Muscle layer of duodenum (tissue), 2 donors: ENCODE data around the gene CT45A9.
"Not testable (repeated sequence)": the region's sequence is repeated elsewhere in the genome, so short reads cannot be mapped to it uniquely, and the experiment has no call there.

Source experiments
- H3K27ac ChIP-seq: one replicate; pipeline ENCODE4 v1.7.0; 2013; ENCODE audit warnings: mild to moderate bottlenecking, low read length
- H3K27me3 ChIP-seq: one replicate; pipeline ENCODE4 v1.7.0; 2013; ENCODE audit warnings: low read depth, mild to moderate bottlenecking, control low read depth, low read length
- H3K36me3 ChIP-seq, 2 donors: one replicate each; pipeline ENCODE4 v1.7.0; 2013; ENCODE audit warnings: low read length in 2 of 2, control low read depth in 1 of 2, mild to moderate bottlenecking in 1 of 2; ENCODE audit not compliant: insufficient read depth in 2 of 2, control insufficient read depth in 1 of 2
- H3K4me1 ChIP-seq, 2 donors: one replicate each; pipeline ENCODE4 v1.7.0; 2013; ENCODE audit warnings: low read length in 2 of 2, mild to moderate bottlenecking in 2 of 2, control low read depth in 1 of 2, moderate library complexity in 1 of 2; ENCODE audit not compliant: insufficient read depth in 2 of 2, control insufficient read depth in 1 of 2
- H3K4me3 ChIP-seq, 2 donors: one replicate each; pipeline ENCODE4 v1.7.0; 2013; ENCODE audit warnings: low read length in 2 of 2, low read depth in 1 of 2, mild to moderate bottlenecking in 1 of 2
- H3K9me3 ChIP-seq, 2 donors: one replicate each; pipeline ENCODE4 v1.7.0; 2013; ENCODE audit warnings: low read length in 2 of 2, control low read depth in 1 of 2, mild to moderate bottlenecking in 1 of 2; ENCODE audit not compliant: control insufficient read depth in 1 of 2
- donor health status: healthy.

The CT45A9 gene, protein sequence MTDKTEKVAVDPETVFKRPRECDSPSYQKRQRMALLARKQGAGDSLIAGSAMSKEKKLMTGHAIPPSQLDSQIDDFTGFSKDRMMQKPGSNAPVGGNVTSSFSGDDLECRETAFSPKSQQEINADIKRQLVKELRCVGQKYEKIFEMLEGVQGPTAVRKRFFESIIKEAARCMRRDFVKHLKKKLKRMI

DNA sequence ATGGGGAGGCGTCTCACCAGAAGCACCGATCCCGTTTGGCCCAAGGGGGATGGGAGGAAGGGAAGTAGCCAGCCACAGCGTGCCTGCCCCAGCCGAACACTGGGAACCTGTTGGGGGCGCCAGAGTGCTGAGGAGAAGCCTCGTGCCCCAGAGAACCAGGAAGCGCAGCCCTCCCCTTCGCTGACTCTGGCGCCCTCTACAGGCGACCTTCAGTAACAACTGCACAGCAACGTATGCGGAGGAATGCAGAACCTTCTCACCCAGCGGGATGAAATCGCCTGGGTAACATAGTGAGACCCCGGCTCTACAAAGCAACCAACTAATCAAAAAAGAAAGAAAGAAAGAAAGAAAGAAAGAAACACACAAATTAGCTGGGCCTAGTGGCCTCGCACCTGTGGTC is at the start of gene CT45A9:
TSS of gene CT45A9 (minus strand) at position 101 of the 400 bp plus-strand sequence. CDS start 3,751 bp downstream, outside the sequence.
- H3K4me3 ChIP-seq, H3K27me3 ChIP-seq, H3K36me3 ChIP-seq, H3K4me1 ChIP-seq, H3K9me3 ChIP-seq, H3K27ac ChIP-seq: not testable (repeated sequence)

DNA sequence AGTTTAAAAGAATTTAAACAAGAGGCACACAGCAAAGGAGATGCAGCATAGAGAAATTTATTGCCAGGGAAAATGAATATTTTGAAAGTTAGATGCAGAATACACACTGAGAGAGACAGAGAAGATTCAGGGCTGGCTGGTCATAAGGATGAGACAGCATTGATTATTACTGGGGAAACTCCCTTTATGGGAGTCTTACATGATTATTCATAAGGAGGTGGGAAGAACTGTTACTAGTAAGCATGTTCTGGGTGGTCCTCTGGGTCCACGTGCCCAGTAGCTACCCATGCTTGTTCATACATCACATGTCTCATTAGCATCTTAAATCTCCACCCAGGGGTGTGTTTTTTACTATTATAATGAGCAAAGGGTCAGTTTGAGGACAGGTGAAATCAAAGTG is 48.9 kb upstream of the CT45A9 start:
- H3K9me3 ChIP-seq, H3K27me3 ChIP-seq, H3K4me1 ChIP-seq, H3K27ac ChIP-seq, H3K36me3 ChIP-seq, H3K4me3 ChIP-seq: not testable (repeated sequence)

- Histone ChIP-seq H3K36me3 (no peaks in the 10 kb centered on the region), H3K27ac (no peak overlapping the region), H3K4me1 (no peaks in the 10 kb centered on the region), H3K9me3 (no peaks in the 10 kb centered on the region), H3K4me3 (no peak overlapping the region), H3K27me3 (no peaks in the 10 kb centered on the region)
These were observed 42.8 kb upstream of the CT45A9 start for GRCh38 chrX:135914404-135914803.

DNA sequence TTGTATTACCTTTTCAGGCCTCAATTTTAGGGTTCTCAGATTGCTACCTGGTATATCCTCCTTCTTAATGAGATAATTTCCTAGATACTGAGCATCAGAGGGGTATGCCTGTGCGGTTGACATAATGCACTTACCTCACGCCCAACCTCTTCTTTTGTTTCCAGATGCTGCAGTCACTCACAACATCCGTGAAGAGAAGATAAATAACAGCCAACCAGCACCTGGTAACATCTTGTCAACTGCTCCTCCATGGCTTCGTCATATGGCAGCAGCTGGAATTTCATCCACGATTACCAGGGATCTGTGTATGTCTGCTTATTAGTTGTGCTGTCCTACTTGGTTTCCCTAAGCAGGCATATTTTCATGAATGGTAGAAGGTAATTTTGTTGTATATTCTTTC is 38.6 kb upstream of the CT45A9 start:
- Histone ChIP-seq H3K9me3 (no peaks in the 10 kb centered on the region), H3K4me3 (no peak overlapping the region), H3K27ac (no peak overlapping the region), H3K36me3 (no peaks in the 10 kb centered on the region), H3K4me1 (no peaks in the 10 kb centered on the region), H3K27me3 (no peaks in the 10 kb centered on the region)

DNA sequence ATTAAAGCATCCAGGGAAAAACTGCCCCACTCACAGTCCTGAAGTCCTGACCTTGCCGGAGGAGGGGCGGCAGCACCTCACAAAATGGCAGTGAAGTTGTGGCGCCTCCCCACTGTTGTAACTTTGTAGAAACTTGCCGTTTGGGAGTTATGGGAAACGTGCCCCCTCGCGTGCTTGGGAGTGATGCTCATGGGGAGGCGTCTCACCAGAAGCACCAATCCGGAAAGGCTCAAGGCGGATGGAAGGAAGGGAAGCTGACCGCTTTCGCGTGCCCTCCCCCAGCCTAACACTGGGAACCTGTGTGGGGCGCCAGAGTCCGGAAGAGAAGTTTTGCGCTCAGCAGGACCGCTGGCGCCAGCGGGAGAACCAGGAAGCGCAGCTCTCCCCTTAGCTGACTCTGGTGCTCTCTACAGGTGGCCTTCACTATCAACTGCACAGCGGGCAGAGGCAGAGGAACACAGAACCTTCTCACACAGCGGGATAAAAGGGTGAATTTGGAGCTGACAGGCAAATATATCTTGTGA is 21.7 kb upstream of the CT45A9 start, which contains the start of the genes CT45A10 and SAGE1:
TSS of gene CT45A10 (minus strand) at position 151 of the 524 bp plus-strand sequence. CDS start 8,100 bp downstream, outside the sequence.
TSS of gene SAGE1 (plus strand) at position 423 of the 524 bp plus-strand sequence. CDS start 2,527 bp downstream, outside the sequence.
- Histone ChIP-seq H3K36me3 (no peaks in the 10 kb centered on the region), H3K9me3 (no peaks in the 10 kb centered on the region), H3K4me3 (no peak within 1 kb of the TSS), H3K4me1 (no peaks in the 10 kb centered on the region), H3K27me3 (no peaks in the 10 kb centered on the region), H3K27ac (no peak within 1 kb of the TSS)

DNA sequence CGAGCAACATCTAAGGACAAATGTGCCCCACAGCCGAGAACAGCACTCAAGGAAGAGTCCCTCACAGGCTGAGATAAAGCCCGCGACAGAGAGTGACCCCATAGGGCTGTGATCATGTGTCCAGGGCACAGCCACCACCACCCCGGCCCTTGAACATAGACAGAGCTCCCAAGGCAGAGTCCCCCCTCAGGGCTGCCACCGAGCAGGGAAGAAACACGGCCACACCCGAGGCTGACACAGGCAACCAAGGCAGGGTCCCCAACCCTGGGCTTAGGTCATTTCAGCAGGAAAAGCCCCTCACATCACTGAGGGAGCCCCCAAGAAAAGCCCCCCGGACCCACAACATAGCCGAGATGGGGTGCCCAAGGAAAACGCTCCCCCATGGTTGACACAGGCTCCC is 21.2 kb upstream of the CT45A9 start:
- Histone ChIP-seq H3K9me3 (no peaks in the 10 kb centered on the region), H3K27ac (no peak overlapping the region), H3K36me3 (no peaks in the 10 kb centered on the region), H3K4me1 (no peaks in the 10 kb centered on the region), H3K27me3 (no peaks in the 10 kb centered on the region), H3K4me3 (no peak overlapping the region)

GRCh38 chrX:135890087-135890585 is 18.5 kb upstream of the CT45A9 start:
- Histone ChIP-seq H3K4me3 (no peak overlapping the region), H3K36me3 (no peaks in the 10 kb centered on the region), H3K9me3 (no peaks in the 10 kb centered on the region), H3K27ac (no peak overlapping the region), H3K4me1 (no peaks in the 10 kb centered on the region), H3K27me3 (no peaks in the 10 kb centered on the region)

DNA sequence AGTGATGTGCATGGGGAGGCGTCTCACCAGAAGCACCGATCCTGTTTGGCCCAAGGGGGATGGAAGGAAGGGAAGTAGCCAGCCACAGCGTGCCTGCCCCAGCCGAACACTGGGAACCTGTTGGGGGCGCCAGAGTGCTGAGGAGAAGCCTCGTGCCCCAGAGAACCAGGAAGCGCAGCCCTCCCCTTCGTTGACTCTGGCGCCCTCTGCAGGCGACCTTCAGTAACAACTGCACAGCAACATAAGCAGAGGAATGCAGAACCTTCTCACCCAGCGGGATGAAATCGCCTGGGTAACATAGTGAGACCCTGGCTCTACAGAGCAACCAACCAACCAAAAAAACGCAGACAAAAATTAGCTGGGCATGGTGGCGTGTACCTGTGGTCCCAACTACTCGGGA is 17.4 kb upstream of the CT45A9 start:
- H3K9me3 ChIP-seq, H3K27ac ChIP-seq, H3K4me1 ChIP-seq, H3K27me3 ChIP-seq, H3K36me3 ChIP-seq, H3K4me3 ChIP-seq: not testable (repeated sequence)

GRCh38 chrX:135888230-135888629 is 16.6 kb upstream of the CT45A9 start:
- not testable (repeated sequence) for H3K27me3 ChIP-seq, H3K36me3 ChIP-seq, H3K27ac ChIP-seq, H3K4me3 ChIP-seq, H3K4me1 ChIP-seq, H3K9me3 ChIP-seq

- not testable (repeated sequence) for H3K36me3 ChIP-seq, H3K27ac ChIP-seq, H3K4me3 ChIP-seq, H3K9me3 ChIP-seq, H3K4me1 ChIP-seq, H3K27me3 ChIP-seq
These were observed 11.1 kb upstream of the CT45A9 start for GRCh38 chrX:135882741-135883140.

GRCh38 chrX:135854438-135854837 is 17.2 kb downstream of the CT45A9 start, which contains the start of gene CT45A8:
CT45A8 (minus strand) TSS chrX:135854538; CDS start chrX:135850783, 3,755 bp downstream.
- H3K36me3 ChIP-seq, H3K27me3 ChIP-seq, H3K27ac ChIP-seq, H3K4me3 ChIP-seq, H3K4me1 ChIP-seq, H3K9me3 ChIP-seq: not testable (repeated sequence)

DNA sequence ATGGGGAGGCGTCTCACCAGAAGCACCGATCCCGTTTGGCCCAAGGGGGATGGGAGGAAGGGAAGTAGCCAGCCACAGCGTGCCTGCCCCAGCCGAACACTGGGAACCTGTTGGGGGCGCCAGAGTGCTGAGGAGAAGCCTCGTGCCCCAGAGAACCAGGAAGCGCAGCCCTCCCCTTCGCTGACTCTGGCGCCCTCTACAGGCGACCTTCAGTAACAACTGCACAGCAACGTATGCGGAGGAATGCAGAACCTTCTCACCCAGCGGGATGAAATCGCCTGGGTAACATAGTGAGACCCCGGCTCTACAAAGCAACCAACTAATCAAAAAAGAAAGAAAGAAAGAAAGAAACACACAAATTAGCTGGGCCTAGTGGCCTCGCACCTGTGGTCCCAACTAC is 34.4 kb downstream of the CT45A9 start, which contains the start of gene CT45A7:
TSS of gene CT45A7 (minus strand) at position 101 of the 400 bp plus-strand sequence. CDS start 3,747 bp downstream, outside the sequence.
- not testable (repeated sequence) for H3K36me3 ChIP-seq, H3K4me3 ChIP-seq, H3K27ac ChIP-seq, H3K27me3 ChIP-seq, H3K4me1 ChIP-seq, H3K9me3 ChIP-seq
